Ishikawa (cell line): Measurements from ENCODE around the gene PARD6B.

Source experiments
- CEBPB ChIP-seq: IDR thresholded peaks from 2 replicates; pipeline ENCODE4 v1.6.1; 2012
- CREB1 ChIP-seq: IDR thresholded peaks from 2 replicates; pipeline ENCODE4 v1.6.1; 2012; ENCODE audit warnings: low read depth
- EGR1 ChIP-seq: IDR thresholded peaks from 2 replicates; pipeline ENCODE4 v1.6.1; 2012
- EP300 ChIP-seq: IDR thresholded peaks from 2 replicates; pipeline ENCODE4 v1.6.1; 2012; ENCODE audit warnings: borderline replicate concordance
- FOXM1 ChIP-seq: IDR thresholded peaks from 2 replicates; pipeline ENCODE4 v1.6.1; 2012; ENCODE audit warnings: low read depth, borderline replicate concordance
- MAX ChIP-seq: IDR thresholded peaks from 2 replicates; pipeline ENCODE4 v1.6.1; 2012
- NFIC ChIP-seq: IDR thresholded peaks from 2 replicates; pipeline ENCODE4 v1.6.1; 2012
- RAD21 ChIP-seq: IDR thresholded peaks from 2 replicates; pipeline ENCODE4 v1.6.1; 2012; ENCODE audit warnings: low read depth
- REST ChIP-seq: IDR thresholded peaks from 2 replicates; pipeline ENCODE4 v1.6.1; 2012; ENCODE audit warnings: low read depth, mild to moderate bottlenecking
- TAF1 ChIP-seq: IDR thresholded peaks from 2 replicates; pipeline ENCODE4 v1.6.1; 2012; ENCODE audit warnings: low read depth, mild to moderate bottlenecking
- TCF12 ChIP-seq: IDR thresholded peaks from 2 replicates; pipeline ENCODE4 v1.6.1; 2012; ENCODE audit warnings: low read depth
- TEAD4 ChIP-seq: IDR thresholded peaks from 2 replicates; pipeline ENCODE4 v1.6.1; 2012
- YY1 ChIP-seq: IDR thresholded peaks from 2 replicates; pipeline ENCODE4 v1.6.1; 2012; ENCODE audit warnings: low read depth
- ZBTB7A ChIP-seq: IDR thresholded peaks from 2 replicates; pipeline ENCODE4 v1.6.1; 2012; ENCODE audit warnings: low read depth
- TF ChIP-seq, protein P1 (sequence below): IDR thresholded peaks from 2 replicates; pipeline ENCODE4 v1.6.1; 2012

PARD6B gene

DNA sequence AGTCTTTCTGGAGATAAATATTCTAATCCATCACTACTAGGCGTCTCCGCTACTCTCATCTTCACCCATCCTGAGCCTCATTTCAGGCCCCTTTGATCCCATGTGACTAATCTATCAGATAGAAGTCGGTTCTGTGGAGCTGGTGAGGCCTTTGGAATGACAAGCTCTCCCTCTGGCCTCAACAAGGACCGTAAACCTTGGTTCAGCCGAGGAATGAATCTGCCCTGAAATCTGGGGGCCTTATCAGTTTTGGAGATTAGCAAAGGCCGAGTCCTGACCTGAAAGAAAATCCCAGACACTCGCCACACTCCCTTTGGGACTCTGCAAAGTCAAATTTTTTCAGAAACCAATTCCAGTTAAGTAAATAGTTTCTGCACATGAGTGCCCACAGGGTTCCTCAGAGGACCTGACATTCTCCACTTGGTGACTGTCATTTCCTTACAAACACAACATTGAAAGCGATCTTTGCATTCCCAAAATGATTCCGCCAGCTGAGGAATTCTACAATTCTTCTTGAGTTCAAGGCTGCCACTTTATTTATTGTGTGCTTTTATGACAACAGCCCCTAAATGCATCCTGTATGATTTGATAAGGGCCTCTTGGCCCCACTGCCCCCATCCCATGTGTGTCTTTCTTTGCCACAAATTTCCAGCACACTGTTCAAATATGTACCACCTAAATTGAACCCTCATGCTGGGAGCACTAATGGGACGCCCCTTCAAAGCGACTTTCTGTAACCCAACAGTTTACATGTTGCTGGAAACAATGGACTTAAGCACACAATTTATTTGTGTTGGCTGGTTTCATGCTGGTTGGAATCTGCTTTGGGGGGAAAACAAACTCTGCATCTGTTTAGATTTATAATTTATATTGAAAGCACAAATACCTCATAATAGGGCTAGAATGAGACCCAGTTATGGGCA lies 30.1 kb upstream of the PARD6B start:
- TF ChIP-seq NFIC (no peak), RAD21 (no peak), ZBTB7A (no peak), YY1 (no peak), TCF12 (no peak), TEAD4 (no peak), EP300 (no peak), CEBPB (no peak), FOXM1 (no peak), MAX (no peak), TAF1 (no peak)

DNA sequence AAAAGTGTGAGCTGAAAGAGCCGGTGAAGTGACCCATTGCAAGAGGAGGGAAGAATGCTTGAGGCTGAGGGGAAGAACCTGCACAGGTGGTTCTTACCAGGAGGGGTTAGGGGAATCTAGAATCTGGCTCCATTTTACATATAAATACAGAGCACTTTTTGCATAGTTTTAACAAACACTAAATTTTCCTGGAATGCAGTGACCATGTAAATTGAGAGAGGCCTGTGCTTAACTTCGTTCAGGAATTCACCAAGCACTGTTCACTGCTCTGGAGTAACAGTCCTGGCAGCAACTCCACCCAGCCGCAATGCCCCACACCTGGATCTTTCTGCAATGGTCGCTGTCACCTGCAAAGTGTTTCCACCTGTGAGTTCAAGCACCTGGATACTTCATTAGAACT lies 26.9 kb upstream of the PARD6B start:
- TF ChIP-seq EGR1 (no peak), REST (no peak), TCF12 (no peak), MAX (no peak), EP300 (no peak), TAF1 (no peak), TEAD4 (no peak), CEBPB (no peak)
- TF ChIP-seq, protein P1, sequence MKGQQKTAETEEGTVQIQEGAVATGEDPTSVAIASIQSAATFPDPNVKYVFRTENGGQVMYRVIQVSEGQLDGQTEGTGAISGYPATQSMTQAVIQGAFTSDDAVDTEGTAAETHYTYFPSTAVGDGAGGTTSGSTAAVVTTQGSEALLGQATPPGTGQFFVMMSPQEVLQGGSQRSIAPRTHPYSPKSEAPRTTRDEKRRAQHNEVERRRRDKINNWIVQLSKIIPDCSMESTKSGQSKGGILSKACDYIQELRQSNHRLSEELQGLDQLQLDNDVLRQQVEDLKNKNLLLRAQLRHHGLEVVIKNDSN: no peak

GRCh38 chr20:50704971-50705370 lies 26.4 kb upstream of the PARD6B start:
- TF ChIP-seq CEBPB (no peak), MAX (no peak), TEAD4 (no peak), RAD21 (no peak), EP300 (no peak), FOXM1 (no peak), EGR1 (no peak), YY1 (no peak)
- TF ChIP-seq, protein P1: no peak

DNA sequence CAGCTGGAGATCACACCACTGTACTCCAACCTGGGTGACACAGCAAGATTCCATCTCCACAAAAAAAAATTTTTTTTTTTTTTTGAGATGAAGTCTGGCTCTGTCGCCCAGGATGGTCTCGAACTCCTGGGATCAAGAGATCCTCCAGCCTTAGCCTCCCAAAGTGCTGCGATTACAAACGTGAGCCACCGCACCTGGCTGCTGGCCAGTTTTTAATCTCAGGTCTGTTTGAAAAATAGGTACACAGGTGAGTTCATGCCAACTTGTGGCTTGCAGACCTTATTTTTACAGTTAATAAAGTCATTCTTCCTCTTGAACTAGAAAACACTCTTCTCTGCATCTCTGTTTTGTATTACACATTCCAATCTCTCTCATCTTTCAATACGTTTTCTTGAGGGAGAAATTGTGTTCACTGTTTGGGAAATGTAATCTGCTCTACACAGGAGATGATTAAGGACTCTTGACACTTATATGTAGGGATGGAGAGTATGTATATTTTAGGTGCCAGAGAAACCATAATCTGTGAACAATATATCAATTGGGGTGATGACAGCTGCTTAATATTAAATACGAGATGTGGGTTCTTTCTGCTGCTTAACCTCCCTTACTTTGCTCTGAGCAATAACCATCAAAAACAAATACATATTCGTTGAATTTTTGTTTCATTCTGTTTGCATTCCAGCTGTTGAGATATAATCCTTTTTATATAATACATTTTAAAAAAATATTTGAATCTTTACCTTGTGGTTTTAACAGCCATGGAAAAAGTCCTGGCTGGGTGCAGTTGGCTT lies 22.3 kb upstream of the PARD6B start:
- TF ChIP-seq, protein P1: no peak
- TF ChIP-seq REST: no peak
- no peak for TF ChIP-seq EP300
- TF ChIP-seq TCF12: no peak
- no peak for TF ChIP-seq NFIC
- TF ChIP-seq RAD21: no peak
- no peak for TF ChIP-seq YY1
- no peak for TF ChIP-seq CEBPB
- TF ChIP-seq TEAD4: no peak
- no peak for TF ChIP-seq FOXM1
- TF ChIP-seq EGR1: no peak
- TF ChIP-seq MAX: no peak

DNA sequence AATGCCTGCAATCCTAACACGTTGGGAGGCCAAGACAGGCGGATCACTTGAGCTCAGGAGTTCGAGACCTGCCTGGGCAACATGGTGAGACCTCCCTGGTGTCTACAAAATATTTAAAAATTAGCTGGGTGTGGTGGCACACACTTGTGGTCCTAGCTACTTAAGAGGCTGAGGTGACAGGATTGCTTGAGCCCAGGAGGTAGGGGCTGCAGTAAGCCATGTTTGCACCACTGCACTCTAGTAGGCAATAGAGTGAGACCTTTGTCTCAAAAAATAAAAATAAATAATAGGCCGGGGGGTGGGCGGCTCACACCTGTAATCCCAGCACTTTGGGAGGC lies 21.8 kb upstream of the PARD6B start:
- no peak for TF ChIP-seq CEBPB
- no peak for TF ChIP-seq YY1
- TF ChIP-seq EGR1: no peak
- no peak for TF ChIP-seq TAF1
- no peak for TF ChIP-seq NFIC
- no peak for TF ChIP-seq TEAD4
- no peak for TF ChIP-seq TCF12
- no peak for TF ChIP-seq RAD21
- TF ChIP-seq ZBTB7A: no peak
- TF ChIP-seq, protein P1: no peak
- no peak for TF ChIP-seq REST
- no peak for TF ChIP-seq MAX
- no peak for TF ChIP-seq CREB1
- no peak for TF ChIP-seq EP300
